Measurements from ENCODE around the gene BBS1.

GRCh38 chr11:66531841-66532240, 21.4 kb downstream of the BBS1 start:
- TF ChIP-seq CTCF (IDR thresholded peaks at IDR 0.05) (no peak), CHD4 (IDR thresholded peaks at IDR 0.05; ENCODE audit: borderline replicate concordance) (no peak), USF2 (IDR thresholded peaks at IDR 0.05) (no peak), BCL3 (IDR thresholded peaks at IDR 0.05) (no peak), BHLHE40 (IDR thresholded peaks at IDR 0.05; ENCODE audit: low read depth, low read length) (no peak), POLR2AphosphoS2 (conservative IDR thresholded peaks at IDR 0.05; ENCODE audit: low read length) (no peak), SMC3 (IDR thresholded peaks at IDR 0.05) (no peak), CHD2 (IDR thresholded peaks at IDR 0.05; ENCODE audit: low read length, partially characterized antibody) (no peak)
